T-helper 1 cell (primary cell): Measurements from ENCODE around the gene PPIP5K1.
A peak's percentile ranks its signal among the peaks of the same experiment; 100 is the strongest.
"Not testable (repeated sequence)": the region's sequence is repeated elsewhere in the genome, so short reads cannot be mapped to it uniquely, and the experiment has no call there.

Experiments
- DNase-seq, 5 donors: peaks; one replicate each; pipeline ENCODE4 v3.0.0-alpha.2; 2012 to 2020

Gene PPIP5K1

GRCh38 chr15:43544266-43544665, 45.7 kb downstream of the PPIP5K1 start:
- DNase-seq: no peak

GRCh38 chr15:43541785-43542184, 48.2 kb downstream of the PPIP5K1 start:
- peak in 1 of 5 donors; percentile 18 for DNase-seq

GRCh38 chr15:43538091-43538490, 51.9 kb downstream of the PPIP5K1 start:
- DNase-seq: no peak

- no peak for DNase-seq
Measured at GRCh38 chr15:43534897-43535296, 55.1 kb downstream of the PPIP5K1 start.

GRCh38 chr15:43532826-43533225, 57.2 kb downstream of the PPIP5K1 start:
- not testable (repeated sequence) for DNase-seq

- DNase-seq: no peak
Measured at GRCh38 chr15:43531018-43531670, 58.9 kb downstream of the PPIP5K1 start.

GRCh38 chr15:43529587-43530345, 60.2 kb downstream of the PPIP5K1 start:
- no peak for DNase-seq

- DNase-seq: no peak
Measured at GRCh38 chr15:43529141-43529540, 60.9 kb downstream of the PPIP5K1 start.

- no peak for DNase-seq
Measured at GRCh38 chr15:43528542-43529007, 61.4 kb downstream of the PPIP5K1 start.

- DNase-seq: no peak
Measured at GRCh38 chr15:43527802-43528541, 62.0 kb downstream of the PPIP5K1 start.

- no peak for DNase-seq
Measured at GRCh38 chr15:43527016-43527801, 62.8 kb downstream of the PPIP5K1 start.

GRCh38 chr15:43526261-43526930, 63.6 kb downstream of the PPIP5K1 start:
- DNase-seq: no peak

GRCh38 chr15:43525131-43525530, 64.9 kb downstream of the PPIP5K1 start:
- no peak for DNase-seq

- no peak for DNase-seq
Measured at GRCh38 chr15:43524254-43524845, 65.7 kb downstream of the PPIP5K1 start.

GRCh38 chr15:43523646-43524045, 66.4 kb downstream of the PPIP5K1 start:
- no peak for DNase-seq

- DNase-seq: no peak
Measured at GRCh38 chr15:43522247-43522646, 67.8 kb downstream of the PPIP5K1 start.

- DNase-seq: no peak
Measured at GRCh38 chr15:43521419-43521818, 68.6 kb downstream of the PPIP5K1 start.

GRCh38 chr15:43520138-43520537, 69.9 kb downstream of the PPIP5K1 start:
- DNase-seq: no peak

- DNase-seq: no peak
Measured at GRCh38 chr15:43519196-43519595, 70.8 kb downstream of the PPIP5K1 start.

- no peak for DNase-seq
Measured at GRCh38 chr15:43518197-43518761, 71.7 kb downstream of the PPIP5K1 start.
